Colon (tissue), 2 donors: Measurements from ENCODE around the gene NEURL2.
"Not testable (repeated sequence)": the region's sequence is repeated elsewhere in the genome, so short reads cannot be mapped to it uniquely, and the experiment has no call there.

Experiments used
- FAIRE-seq: peaks from 2 replicates; lab custom pipeline; 2012; peaks lifted over from hg19 to GRCh38; lab: Jason Lieb, UNC
- donor health status: control.
- donor health status: control.

NEURL2 gene

DNA sequence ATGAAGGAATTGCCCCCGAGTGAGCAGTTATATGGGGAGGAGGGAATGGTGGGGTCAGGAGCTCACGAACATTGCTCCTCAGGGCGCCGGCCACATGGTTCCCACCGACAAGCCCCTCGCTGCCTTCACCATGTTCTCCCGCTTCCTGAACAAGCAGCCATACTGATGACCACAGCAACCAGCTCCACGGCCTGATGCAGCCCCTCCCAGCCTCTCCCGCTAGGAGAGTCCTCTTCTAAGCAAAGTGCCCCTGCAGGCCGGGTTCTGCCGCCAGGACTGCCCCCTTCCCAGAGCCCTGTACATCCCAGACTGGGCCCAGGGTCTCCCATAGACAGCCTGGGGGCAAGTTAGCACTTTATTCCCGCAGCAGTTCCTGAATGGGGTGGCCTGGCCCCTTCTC is 7.3 kb upstream of the NEURL2 start:
- FAIRE-seq = no peak

DNA sequence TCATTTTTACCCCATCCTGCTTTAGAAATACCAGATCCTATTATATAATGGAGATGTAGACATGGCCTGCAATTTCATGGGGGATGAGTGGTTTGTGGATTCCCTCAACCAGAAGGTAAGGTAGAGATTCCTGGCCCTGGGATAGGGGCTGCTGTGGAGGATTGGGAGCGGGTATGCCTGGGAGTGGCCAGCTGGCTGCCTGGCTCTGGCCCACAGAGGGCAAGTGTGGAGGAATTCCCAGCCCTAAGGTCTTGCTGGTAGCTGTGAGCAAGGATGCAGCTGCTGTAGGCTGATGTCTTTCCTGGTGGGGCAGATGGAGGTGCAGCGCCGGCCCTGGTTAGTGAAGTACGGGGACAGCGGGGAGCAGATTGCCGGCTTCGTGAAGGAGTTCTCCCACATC is 6.7 kb upstream of the NEURL2 start:
- no peak for FAIRE-seq

DNA sequence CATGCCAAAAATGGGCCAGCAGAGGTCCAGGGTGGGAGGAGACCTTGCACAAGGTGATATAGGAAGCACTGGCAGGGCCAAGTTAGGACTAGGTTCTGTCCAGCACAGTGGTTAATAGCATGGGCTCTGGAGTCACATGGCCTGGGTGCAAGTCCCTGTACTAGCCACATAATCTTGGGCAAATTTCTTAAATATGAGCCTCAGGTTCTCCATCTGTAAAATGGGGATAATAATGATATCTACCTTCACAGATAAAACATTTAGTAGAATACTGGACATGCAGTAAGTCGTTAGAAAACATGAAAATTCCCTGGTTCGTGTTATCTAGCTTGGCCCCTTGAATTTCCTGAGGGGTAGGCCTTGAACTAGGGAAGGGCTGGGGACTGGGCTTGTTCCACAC is 6.3 kb upstream of the NEURL2 start:
- no peak for FAIRE-seq

DNA sequence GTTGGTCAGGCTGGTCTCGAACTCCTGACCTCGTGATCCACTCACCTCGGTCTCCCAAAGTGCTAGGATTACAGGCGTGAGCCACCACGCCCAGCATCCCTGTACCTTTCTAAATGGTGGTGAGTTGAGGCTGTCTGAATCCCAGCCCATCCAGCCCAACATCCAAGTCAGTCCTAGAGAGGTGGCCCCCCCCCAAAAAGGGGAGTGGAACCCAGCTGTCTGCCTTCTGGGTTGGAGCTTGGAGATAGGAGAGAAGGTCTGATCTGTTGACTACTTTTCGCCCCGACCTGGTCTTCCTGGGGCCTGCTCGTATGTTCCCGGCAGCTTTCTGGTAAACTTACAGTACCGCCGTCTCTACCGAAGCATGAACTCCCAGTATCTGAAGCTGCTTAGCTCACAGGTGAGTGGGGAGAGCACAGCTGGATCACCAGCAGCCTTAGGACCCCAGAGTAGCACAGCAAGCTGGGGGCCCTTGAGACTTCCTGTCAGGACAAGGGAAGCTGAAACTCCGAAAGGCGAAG is 5.7 kb upstream of the NEURL2 start:
- no peak for FAIRE-seq

DNA sequence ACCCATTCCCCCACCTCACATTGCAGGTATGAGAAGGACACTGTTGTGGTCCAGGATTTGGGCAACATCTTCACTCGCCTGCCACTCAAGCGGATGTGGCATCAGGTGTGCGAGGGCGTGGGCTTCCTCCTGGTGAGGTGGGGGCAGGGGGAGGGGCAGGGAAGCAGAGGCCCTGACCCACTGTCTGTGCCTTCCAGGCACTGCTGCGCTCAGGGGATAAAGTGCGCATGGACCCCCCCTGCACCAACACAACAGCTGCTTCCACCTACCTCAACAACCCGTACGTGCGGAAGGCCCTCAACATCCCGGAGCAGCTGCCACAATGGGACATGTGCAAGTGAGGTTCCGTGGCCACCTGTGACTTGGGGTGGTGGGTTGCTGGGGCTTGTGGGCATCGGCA is 3.8 kb upstream of the NEURL2 start:
- FAIRE-seq = no peak

DNA sequence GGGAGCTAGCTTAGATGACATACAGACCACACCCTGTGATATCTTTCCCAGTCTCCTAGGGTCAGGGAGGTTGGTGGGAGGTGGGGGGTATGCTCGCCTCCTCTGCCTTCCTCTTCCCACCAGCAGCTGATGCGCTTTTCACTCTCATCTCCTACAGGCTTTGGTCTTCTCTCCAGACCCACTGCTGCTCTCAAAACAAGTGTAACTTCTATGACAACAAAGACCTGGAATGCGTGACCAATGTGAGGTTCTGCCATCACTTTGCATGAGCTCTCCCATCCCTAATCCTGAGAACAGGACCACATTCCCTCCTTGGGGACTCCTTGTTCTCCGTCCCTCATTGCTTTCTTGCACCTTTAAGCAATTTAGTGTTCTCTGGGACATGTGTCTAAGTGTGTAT is 2.8 kb upstream of the NEURL2 start:
- FAIRE-seq = no peak

DNA sequence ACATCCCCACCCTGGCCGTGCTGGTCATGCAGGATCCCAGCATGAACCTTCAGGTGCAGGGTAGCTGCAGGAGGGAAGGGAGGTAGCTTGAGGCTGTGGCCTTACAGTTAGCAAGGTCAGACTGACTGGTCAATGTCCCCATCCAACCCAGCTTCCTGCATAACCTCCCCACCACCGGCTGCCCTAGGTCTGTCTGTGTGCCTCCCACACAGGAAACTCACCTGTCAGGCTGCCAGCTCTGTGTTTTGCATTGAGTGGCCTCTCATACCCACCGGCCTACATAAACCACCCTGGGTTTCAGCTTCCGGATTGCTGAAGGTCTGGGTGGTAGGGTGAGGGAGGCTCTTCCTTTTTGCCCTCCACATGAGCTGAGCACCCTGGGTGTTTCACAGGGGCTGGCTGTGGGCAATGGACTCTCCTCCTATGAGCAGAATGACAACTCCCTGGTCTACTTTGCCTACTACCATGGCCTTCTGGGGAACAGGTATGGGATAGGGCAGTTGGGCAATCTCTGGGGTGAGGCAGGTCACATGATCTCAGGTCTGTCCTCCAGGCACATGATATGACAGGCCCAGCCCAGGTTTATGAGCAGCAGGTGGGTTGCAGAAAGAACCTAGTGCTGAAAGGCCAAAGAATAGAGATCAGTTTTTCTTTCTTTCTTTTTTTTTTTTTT is 2.0 kb upstream of the NEURL2 start:
- no peak for FAIRE-seq

DNA sequence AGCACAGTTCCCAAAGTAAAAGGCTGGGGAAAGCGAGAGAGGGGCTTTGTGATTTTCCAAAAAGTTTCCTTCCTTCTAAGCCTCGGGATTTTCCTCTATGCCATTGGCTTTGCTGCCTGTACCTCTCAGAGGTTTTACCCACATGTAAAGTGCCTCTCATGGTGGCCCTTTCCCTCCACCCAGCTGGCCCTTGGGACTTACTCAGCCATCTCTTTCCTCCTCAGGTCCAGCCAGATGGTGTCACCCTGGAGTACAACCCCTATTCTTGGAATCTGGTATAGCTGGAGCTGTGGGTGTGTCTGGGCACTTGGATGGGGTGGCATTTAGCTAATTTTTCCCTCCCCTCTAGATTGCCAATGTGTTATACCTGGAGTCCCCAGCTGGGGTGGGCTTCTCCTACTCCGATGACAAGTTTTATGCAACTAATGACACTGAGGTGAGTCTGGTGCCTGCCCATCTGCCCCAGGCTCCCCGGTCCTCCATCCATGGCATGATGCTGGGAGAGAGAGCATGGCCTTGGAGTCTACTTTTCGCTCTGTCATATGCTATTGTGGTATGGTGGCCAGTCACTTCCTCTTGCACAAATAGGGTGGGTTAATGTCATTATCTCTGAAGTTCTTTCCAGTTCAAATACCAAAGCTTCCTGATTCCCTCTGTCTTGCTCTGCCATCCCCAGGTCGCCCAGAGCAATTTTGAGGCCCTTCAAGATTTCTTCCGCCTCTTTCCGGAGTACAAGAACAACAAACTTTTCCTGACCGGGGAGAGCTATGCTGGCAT is 1.2 kb upstream of the NEURL2 start:
- no peak for FAIRE-seq

DNA sequence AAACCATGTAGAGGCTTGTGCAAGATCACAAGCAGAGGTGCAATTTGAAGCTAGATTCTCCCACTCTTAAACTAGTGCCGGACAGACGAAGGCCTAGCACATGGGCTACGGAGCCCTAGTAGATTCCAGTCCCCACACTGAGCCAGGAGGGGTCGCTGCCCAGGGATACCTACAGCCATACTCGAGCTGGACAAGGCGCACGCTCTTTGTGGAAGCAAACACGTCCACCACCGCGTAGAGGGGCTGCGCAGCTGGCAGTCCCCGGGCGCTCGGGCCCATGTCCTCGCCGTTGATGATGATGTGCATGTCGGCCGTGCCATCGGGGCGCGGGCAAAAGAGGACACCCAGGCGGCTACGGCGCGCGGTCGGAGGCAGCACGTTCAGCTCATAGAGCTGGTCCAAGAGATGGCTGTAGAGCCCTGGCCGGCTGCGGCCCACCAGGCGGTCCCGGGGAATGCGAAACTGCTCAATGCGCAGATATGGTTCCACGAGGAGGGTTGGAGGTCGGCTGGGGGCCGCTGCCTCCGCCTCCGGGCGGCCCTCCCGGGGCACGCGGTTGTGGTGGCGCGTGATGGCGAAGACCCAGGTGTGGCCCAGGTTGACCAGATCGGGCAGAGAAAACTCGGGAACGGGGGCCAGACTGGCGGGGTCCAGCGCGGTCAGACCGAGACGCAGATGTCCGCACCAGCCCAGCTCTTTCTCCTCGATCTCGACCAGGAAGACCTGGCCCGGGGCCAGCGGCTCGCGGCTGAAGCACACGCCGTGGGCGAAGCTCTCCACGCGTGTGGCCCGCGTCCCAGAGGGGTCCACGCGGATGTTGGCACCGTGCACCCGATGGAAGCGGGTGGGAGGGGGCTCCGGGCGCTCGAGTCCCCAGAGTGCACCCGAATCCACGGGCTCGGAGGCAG is 677 bp downstream of the NEURL2 start:
- FAIRE-seq = no peak

DNA sequence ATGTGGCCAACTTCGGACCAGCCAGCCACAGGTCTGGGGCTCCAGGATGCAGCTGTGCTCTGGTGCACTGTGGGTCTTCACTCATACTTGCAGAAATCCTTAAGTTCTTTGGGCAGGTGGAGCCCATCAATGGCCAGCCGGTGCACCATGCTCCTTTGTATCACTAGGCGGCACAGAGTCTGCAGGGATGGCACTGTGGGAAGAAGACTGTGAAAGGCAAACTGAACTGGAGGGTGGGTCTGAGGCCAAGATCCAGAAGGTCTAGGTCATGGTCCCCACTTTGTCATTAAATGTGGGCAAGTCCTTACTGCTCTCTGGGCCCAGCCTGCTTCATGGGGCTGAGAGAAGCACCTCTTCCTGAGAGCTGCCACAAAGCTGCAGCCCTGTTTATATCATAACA is 2.3 kb downstream of the NEURL2 start:
- FAIRE-seq = no peak

DNA sequence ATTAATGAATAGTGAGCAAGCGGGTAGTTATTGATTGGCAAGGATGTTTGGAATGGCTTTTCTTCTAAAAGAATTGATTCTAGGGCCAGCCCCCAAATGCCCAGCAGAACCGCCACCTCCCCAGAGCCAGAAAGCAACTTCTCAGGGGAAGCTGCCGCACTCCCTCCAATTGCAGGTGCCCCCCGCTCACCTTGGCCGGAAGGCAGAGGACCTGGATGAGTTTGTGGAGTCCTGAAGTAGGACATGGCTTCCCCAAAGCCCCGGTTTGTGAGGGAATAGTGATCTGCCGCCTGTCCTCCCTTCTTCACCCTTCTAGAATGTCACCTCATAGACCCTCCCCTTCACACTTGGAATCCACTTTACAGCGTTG is 3.7 kb downstream of the NEURL2 start, which contains the start of gene SPATA25:
Gene SPATA25 (minus strand): TSS at position 277 of the 370 bp plus-strand sequence. CDS start 32 bp downstream, at position 245.
- no peak for FAIRE-seq

DNA sequence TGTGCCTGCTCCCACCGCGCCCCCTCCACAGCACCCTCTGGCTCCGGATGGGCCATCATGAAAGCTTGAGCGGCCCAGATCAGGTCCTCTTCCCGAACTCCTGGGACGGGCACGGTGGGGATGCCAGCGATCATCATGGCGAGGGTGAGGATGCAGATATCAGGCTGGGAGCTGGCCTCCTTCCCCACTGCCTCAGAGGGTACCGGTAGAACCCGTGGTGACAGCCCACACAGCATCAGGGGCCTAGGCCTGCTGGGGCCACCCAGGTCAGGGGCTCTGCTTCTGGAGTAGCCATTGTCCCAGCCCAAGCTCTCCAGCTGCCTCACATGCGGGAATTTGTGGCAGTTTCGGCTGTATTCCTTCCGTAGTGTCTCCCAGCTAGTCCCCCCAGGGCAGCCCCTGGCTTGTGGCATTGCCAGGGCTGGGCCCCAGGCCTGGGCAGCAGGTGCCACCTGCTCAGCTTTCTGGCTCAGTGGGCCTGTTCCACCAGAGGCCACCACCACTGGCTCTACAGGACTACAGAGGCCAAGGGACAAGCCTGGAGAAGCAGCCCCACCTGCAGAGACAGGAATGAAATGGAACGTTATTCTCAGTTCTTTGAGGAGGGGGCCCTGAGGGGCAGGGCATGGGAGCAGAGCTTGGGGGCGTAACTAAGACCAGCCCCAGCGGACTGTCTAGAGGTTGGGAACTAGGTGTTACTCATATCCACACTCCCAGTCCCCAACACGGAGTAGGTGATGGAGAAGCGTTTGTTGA is 4.2 kb downstream of the NEURL2 start:
- no peak for FAIRE-seq

DNA sequence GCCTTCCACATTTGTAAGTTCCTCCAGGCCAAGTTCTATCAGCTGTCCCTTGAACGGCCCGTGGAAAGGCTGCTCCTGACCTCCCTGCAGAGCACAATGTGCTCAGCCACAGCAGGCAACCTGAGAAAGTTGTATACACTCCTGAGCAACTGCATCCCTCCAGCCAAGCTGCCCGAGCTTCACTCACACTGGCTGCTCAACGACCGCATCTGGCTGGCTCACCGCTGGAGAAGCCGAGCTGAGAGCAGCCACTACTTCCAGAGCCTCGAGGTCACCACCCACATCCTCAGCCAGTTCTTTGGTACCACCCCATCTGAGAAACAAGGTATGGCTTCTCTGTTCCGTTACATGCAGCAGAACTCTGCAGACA is 7.9 kb downstream of the NEURL2 start:
- FAIRE-seq = no peak

DNA sequence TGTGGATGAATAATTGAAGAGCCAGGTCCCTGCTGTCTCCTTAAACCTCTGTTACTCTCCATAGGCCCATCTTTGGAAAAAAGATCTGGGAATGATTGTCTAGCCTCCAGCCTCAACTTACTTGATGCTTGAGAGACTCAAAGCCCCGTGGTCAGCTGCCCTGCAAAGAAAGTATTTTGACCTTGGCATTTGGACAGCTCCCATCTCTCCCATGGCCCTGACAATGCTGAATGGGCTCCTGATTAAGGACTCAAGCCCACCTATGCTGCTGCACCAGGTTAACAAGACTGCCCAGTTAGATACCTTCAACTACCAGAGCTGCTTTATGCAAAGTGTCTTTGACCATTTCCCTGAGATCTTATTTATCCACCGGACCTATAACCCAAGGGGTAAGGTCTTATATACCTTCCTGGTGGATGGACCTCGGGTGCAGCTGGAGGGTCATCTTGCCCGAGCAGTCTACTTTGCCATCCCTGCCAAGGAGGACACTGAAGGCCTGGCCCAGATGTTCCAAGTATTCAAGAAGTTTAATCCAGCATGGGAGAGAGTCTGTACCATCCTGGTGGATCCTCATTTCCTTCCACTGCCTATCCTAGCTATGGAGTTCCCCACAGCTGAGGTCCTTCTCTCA is 8.4 kb downstream of the NEURL2 start:
- no peak for FAIRE-seq

DNA sequence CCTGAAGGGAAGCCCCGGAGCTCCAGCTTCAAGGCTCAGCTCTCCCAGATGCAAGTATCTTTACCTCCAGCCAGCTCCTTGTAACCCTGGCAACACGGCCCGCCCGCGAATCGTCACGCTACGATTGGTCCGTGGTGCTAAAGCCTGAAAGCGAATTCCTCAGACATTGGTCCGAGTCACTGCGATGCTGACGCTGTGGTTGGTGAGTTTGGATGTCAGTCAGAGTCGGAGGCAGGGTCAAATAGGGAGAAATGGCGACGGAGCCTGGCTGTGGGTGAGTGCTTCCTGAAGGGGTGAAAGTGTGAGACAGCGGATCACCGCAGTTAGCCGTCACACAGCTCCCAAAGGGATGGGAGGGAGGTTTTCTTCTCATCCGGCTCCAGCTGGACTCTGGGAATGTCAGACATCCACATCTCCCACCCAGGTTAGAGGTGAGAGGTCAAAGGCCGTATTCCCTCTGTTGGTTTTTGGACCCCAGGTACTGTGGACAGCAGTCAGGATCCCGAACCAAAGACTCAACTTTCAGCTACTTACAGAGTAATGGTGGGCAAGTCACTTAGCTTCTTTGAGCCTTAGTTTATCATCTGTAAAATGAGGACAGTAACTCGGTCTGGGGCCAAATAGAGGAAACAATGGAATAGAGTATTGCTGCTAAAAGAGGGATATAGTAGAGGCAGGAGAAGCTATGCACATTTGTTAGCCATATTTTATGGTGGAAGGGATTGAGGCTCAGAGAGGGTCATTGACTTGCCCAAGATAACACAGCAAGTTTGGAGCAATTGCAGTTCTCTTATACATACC is 9.8 kb downstream of the NEURL2 start, which contains the start of gene ZSWIM1:
Gene ZSWIM1 (plus strand): TSS at position 240 of the 801 bp plus-strand sequence. CDS start 1,366 bp downstream, outside the sequence.
- no peak for FAIRE-seq

DNA sequence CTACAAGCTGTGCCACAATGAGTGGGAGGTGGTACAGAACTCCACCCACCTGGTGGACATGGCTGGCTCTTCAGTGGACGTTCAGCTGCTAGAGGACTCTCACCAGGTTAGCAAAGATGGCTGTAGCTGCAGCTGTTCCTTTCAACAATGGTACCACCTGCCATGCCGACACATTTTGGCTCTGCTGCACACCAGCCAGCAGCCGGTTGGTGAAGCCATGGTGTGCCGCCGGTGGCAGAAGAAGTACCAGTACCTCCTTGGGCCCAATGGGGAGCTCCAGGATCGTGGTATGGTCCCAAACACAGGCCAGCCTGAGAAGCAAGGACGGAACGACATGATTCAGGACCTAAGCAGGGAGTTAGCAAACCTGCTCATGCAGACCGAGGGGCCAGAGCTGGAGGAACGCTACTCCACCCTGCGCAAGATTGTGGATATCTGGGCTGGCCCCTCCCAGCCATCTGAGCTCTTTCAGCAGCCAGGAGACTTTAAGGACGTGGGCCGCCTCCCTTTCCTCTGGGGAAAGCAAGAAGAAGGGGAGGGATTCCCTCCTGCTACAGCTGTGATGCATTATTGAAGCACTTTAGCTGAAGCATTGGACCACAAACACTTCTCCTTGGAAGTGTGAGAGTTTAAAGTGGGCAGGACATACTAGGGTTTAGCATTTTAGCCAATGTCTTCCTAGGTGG is 12.8 kb downstream of the NEURL2 start:
- no peak for FAIRE-seq

DNA sequence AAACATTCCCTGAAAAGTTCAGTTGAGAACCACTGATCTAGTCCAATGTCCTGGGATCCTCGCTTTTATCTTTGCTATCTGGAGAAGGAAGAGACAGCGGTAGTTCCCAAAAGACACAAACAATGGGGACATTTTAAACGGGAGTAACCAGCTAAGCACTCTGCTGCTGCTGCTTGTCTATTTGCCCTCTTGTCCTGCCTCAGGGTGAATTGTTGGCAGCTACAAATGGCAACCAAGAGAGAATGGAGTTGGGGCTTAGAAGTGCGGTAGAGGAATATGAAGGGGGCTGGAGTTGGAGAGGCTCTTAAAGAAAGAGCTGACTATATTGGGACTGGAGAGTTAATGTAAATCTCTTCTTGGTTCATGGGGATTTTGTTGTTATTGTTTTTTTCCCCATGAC is 16.4 kb downstream of the NEURL2 start:
- FAIRE-seq = no peak

DNA sequence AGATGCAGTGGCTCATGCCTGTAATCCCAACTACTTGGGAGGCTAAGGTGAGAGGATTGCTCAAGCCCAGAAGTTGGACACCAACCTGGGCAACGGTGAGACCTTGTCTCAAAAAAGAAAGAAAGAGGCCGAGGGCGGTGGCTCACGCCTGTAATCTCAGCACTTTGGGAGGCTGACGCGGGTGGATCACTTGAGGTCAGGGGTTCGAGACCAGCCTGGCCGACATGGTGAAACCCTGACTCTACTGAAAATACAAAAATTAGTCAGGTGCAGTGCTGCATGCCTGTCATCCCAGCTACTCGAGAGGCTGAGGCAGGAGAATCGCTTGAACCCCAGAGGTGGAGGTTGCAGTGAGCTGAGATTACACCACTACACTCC is 16.9 kb downstream of the NEURL2 start:
- FAIRE-seq = not testable (repeated sequence)

DNA sequence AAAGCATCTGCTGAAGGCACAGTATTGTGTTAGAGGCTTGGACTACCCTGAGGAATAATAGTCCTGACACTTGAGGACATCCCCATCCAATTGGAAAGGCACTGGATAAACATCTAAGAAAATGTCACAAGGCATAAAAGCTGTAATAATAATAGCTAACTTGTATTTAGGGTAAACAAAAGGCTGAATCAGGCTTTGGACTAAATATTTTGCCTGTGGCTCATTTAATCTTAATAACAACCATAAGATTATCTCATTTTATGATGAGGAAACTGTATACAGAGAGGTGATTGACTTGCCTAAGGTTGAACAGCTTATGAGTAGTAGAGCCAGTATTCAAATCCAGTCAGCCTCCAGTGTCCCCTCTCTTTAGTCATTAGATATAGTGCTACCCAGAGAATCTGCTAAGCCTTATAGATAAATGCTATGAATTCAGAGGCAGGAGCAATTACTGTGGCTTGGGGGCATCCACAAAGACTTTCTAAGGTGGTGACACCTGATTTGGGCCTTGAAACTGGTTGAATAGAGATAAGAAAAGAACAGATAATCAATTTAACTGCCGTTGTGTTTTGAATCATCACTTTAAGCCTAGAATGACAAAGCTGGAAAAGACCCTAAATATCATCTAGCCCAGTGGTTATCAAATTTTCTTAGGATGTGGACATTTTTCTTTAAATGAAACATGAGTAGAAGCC is 17.5 kb downstream of the NEURL2 start:
- no peak for FAIRE-seq
